Retinal pigment epithelial cell (primary cell): ENCODE results near the gene NATD1.

Source experiments
- DNase-seq: peaks from one replicate; pipeline ENCODE4 v3.0.0-alpha.2; 2010; ENCODE audit warnings: low read depth
- H3K4me3 ChIP-seq: 2 replicates; pipeline ENCODE4 v1.5.1; 2011; ENCODE audit warnings: mild to moderate bottlenecking, low read length, control low read depth, moderate library complexity
- CTCF ChIP-seq: conservative IDR thresholded peaks from 2 replicates; pipeline ENCODE4 v1.5.1; 2011; ENCODE audit warnings: low read depth, low read length, control low read depth, inconsistent platforms

The NATD1 gene

GRCh38 chr17:21249920-21250703 lies 3.1 kb downstream of the NATD1 start:
- no peak for TF ChIP-seq CTCF
- no peak overlapping the region for H3K4me3 ChIP-seq
- no peak for DNase-seq

DNA sequence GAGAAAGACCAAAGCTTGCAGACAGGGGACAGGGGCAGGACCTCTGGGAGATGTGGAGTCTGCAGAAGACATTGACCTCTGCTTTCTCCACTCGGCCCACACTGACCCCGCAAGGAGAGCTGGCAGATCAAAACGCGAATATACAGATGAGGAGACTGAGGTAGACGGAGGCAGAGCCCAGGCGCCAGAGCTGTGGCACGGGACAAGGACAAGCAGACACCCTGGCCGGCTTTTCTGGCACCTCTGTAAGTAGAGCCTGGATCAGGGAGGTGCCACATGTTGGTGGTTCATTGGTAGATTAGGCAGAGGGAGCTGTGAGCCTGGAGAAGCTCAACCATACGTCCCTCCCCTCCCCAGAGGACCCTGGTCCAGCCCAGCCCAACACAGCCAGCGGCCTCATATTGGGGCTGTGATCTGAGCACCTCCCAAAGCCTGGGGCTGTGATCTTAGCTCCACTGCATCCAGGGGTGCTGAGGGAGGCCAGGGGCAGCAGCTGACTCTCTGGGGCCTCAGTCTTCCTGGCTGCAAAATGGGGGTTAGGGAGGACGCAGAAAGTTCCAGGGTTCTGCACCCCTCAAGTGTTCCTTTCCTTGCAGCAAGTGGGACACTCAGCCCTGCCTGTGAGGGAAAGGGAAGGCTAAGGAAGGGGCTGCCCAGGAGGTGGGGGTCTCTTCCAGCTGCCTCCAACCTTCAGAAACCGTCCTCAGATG lies 4.0 kb downstream of the NATD1 start:
- DNase-seq = no peak
- no peak overlapping the region for H3K4me3 ChIP-seq
- TF ChIP-seq CTCF = no peak

DNA sequence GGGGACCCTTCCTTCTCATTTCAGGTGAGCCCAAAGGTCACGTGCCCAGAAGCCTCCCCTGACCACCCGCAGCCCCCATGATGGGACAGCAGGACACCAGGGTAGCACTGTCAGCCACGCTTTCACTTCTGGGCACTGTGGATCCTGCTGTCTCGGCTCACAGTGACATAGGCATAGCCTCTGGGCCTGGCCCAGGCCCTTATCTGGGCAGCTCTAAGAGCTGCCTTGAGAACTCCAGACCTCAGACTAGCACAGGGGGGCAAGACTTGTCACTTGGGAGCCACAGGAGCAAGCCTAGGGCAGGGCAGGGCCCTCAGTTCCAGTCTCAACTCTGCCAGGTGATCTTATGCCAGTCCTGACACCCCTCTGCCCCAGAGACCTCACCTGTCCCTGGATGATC lies 4.7 kb downstream of the NATD1 start:
- no peak for DNase-seq
- H3K4me3 ChIP-seq = no peak overlapping the region

GRCh38 chr17:21247552-21248258 lies 5.5 kb downstream of the NATD1 start:
- no peak for DNase-seq
- no peak for TF ChIP-seq CTCF
- H3K4me3 ChIP-seq = no peak overlapping the region

More for the DNA sequence above, 4.7 kb downstream of the NATD1 start:
- no peak for TF ChIP-seq CTCF

- TF ChIP-seq CTCF = no peak
These were observed 6.5 kb downstream of the NATD1 start for GRCh38 chr17:21246698-21247097.

DNA sequence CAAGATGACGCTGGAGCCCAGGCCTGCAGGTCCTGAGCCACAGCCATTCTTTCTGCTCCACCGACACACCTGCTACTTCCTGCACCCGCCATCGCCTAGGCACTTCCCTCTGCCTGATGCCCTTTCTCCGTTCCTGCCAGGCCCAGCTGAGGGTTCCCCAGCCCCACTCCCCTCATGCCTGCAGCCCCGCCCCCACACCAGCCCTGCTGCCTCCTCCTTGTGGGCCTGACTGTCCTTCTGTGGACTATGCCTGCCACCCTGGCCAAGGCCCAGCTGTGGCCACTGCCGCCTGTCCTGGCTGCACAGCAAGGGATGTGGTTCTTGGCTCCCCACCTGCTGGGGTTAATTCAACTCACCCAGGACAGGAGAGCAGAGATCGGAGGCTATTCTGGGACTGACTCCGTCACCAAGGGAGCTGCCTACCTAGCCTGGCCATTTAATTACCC lies 7.5 kb downstream of the NATD1 start:
- no peak for DNase-seq
- TF ChIP-seq CTCF = no peak
- no peak overlapping the region for H3K4me3 ChIP-seq

More at GRCh38 chr17:21246698-21247097, 6.5 kb downstream of the NATD1 start:
- no peak overlapping the region for H3K4me3 ChIP-seq
- DNase-seq = no peak
